Measurements from ENCODE around the gene EZR.

DNA sequence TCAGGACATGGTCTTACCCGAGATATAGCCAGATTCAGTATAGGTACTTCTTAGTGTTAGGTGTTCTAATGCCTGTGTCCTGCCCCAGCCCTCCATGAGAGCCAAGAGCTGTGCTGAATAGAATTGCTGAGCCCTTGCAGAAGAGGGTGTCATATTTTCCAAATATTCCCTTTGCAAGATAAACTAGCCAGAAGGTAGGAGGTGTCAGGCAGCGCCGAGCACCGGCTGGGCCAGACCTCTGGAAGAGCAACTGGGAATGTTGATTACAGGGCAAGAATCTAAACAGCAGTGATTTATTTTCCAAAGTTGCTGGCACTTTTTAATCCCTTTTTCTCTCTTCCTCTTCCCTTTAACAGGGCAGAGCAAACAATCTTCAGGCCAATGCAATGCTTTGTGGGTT is 37.1 kb upstream of the EZR start:
- TF ChIP-seq, protein P1, sequence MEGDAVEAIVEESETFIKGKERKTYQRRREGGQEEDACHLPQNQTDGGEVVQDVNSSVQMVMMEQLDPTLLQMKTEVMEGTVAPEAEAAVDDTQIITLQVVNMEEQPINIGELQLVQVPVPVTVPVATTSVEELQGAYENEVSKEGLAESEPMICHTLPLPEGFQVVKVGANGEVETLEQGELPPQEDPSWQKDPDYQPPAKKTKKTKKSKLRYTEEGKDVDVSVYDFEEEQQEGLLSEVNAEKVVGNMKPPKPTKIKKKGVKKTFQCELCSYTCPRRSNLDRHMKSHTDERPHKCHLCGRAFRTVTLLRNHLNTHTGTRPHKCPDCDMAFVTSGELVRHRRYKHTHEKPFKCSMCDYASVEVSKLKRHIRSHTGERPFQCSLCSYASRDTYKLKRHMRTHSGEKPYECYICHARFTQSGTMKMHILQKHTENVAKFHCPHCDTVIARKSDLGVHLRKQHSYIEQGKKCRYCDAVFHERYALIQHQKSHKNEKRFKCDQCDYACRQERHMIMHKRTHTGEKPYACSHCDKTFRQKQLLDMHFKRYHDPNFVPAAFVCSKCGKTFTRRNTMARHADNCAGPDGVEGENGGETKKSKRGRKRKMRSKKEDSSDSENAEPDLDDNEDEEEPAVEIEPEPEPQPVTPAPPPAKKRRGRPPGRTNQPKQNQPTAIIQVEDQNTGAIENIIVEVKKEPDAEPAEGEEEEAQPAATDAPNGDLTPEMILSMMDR (IDR thresholded peaks at IDR 0.05): no peak
- TF ChIP-seq POLR2AphosphoS5 (IDR thresholded peaks at IDR 0.05): no peak
